ENCODE data around the gene PLCL2. TPM values are rescaled to one million over a fixed set of nuclear protein-coding genes. Genes with fewer than 3 reads are reported as not detected.

The PLCL2 gene
- total RNA-seq, 1 experiment from 2014 or later, result 32.1 TPM

- H3K4me1 ChIP-seq (ENCODE audit: insufficient read depth, low read length), result peaks cover 7% of the 10 kb centered on the region; the same call in 1 of the 2 replicates
- H3K27me3 ChIP-seq (ENCODE audit: insufficient read depth, low read length), result peaks cover 10% of the 10 kb centered on the region; the same call in 1 of the 2 replicates
- no peak overlapping the region for H4K91ac ChIP-seq (ENCODE audit: insufficient read length, low read depth, low read length)
- no peaks in the 10 kb centered on the region; the same call in 1 of the 2 replicates for H3K79me2 ChIP-seq (ENCODE audit: insufficient read depth, low read length)
- H2AK5ac ChIP-seq (ENCODE audit: insufficient read length, low read length), result no peak overlapping the region
- peak overlapping the region; percentile 86 to 88; a peak in 4 of 5 replicates for H3K4me3 Mint-ChIP-seq
- no peaks in the 10 kb centered on the region; a peak in 1 of 7 replicates for H3K36me3 Mint-ChIP-seq (ENCODE audit: insufficient read depth in 1 of 3, low read depth in 3 of 3)
- no CpG with 5 or more reads among the region's 3 CpGs for WGBS (ENCODE audit: extremely low coverage, insufficient read length, low lambda C conversion rate)
- H3K4ac ChIP-seq (ENCODE audit: low read depth, low read length), result no peak overlapping the region
- no peak overlapping the region for H2BK12ac ChIP-seq (ENCODE audit: insufficient read length, low read depth, low read length)
- no peak overlapping the region for H2BK15ac ChIP-seq (ENCODE audit: low read depth, low read length)
- no peak overlapping the region for H4K5ac ChIP-seq (ENCODE audit: insufficient read length, low read depth, low read length)
- no peak overlapping the region for H2BK20ac ChIP-seq (ENCODE audit: low read depth, low read length, poor library complexity, severe bottlenecking)
- no peaks in the 10 kb centered on the region for H4K20me1 ChIP-seq (ENCODE audit: control insufficient read depth, insufficient read depth, insufficient read length)
- no peak overlapping the region for H3T11ph ChIP-seq (ENCODE audit: low read length)
- H2BK5ac ChIP-seq (ENCODE audit: insufficient read length, low read length), result no peak overlapping the region
- H3K9me3 ChIP-seq (ENCODE audit: control insufficient read depth, low read depth, low read length), result no peaks in the 10 kb centered on the region
- H3K23me2 ChIP-seq (ENCODE audit: insufficient read length, low read depth, low read length, poor library complexity, severe bottlenecking), result peaks cover 17% of the 10 kb centered on the region
- H3K79me1 ChIP-seq (ENCODE audit: insufficient read depth, low read depth, low read length, poor library complexity, severe bottlenecking), result peaks cover 5% of the 10 kb centered on the region
- H3K23ac ChIP-seq (ENCODE audit: insufficient read length, low read depth, low read length), result no peak overlapping the region
- H3K56ac ChIP-seq (ENCODE audit: insufficient read length, low read depth, low read length), result no peak overlapping the region
- peak overlapping the region; percentile 98 for H3K4me2 ChIP-seq (ENCODE audit: insufficient read depth, insufficient read length, low read length)
- H3K27ac ChIP-seq (ENCODE audit: insufficient read length, low read depth, low read length), result no peak overlapping the region
- no peak overlapping the region for H3K14ac ChIP-seq (ENCODE audit: insufficient read depth, low read length)
- H2AFZ ChIP-seq (ENCODE audit: low read length), result no peak overlapping the region
- H3K27me3 Mint-ChIP-seq (ENCODE audit: low read depth), result peaks cover 31% of the 10 kb centered on the region
- no peak overlapping the region for H3K18ac ChIP-seq (ENCODE audit: insufficient read length, low read depth, low read length)
- H3K9ac ChIP-seq (ENCODE audit: extremely low read depth, insufficient read length, low read length), result no peak overlapping the region
- TF ChIP-seq CTCF (conservative IDR thresholded peaks at IDR 0.05), result no peak
- H3K4me1 Mint-ChIP-seq, result peaks cover 76 to 77% of the 10 kb centered on the region in 2 experiments
- H2BK120ac ChIP-seq (ENCODE audit: low read depth, low read length, poor library complexity, severe bottlenecking), result no peak overlapping the region
- DNase-seq, result no peak
- no peak overlapping the region for H3K27ac Mint-ChIP-seq
- no peak overlapping the region for H4K8ac ChIP-seq (replicated peaks; ENCODE audit: insufficient read length, low read depth, low read length)
- no peaks in the 10 kb centered on the region for H3K9me3 Mint-ChIP-seq
Observed at GRCh38 chr3:16886303-16886683, 1.5 kb downstream of the PLCL2 start.
